Prostate gland (tissue), 2 donors: ENCODE measurements around the gene RAD51B.
"Not testable (repeated sequence)": the region's sequence is repeated elsewhere in the genome, so short reads cannot be mapped to it uniquely, and the experiment has no call there.

Experiments used
- POLR2A ChIP-seq: fragments of 450-650 bp; IDR thresholded peaks from one replicate; pipeline ENCODE4 v1.6.1; 2016; ENCODE audit warnings: antibody characterized with exemption, mild to moderate bottlenecking
- TF ChIP-seq, protein P1 (sequence below), 4 experiments: fragments of 200-600 bp in 2 of 4; fragments of 450-650 bp in 2 of 4; sonication (generic) in 2 of 4; IDR thresholded peaks; 1 replicate in 3 of 4; 2 replicates in 1 of 4; pipeline ENCODE4 v1.5.1; 2016 to 2019; ENCODE audit warnings: antibody characterized with exemption in 4 of 4, mild to moderate bottlenecking in 2 of 4, moderate library complexity in 2 of 4

DNA sequence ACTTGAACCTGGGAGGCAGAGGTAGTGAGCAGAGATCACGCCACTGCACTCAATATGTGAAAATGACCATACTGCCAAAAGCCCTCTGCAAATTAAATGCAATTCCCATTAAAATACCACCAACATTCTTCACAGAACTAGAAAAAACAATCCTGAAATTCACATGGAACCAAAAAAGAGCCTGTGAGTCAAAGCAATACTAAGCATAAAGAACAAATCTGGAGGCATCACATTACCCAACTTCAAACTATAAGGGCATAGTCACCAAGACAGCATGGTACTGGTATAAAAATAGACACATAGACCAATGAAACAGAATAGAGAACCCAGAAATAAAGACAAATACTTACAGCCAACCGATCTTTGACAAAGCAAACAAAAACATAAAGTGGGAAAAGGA is 401.5 kb downstream of the RAD51B start:
- TF ChIP-seq, protein P1, sequence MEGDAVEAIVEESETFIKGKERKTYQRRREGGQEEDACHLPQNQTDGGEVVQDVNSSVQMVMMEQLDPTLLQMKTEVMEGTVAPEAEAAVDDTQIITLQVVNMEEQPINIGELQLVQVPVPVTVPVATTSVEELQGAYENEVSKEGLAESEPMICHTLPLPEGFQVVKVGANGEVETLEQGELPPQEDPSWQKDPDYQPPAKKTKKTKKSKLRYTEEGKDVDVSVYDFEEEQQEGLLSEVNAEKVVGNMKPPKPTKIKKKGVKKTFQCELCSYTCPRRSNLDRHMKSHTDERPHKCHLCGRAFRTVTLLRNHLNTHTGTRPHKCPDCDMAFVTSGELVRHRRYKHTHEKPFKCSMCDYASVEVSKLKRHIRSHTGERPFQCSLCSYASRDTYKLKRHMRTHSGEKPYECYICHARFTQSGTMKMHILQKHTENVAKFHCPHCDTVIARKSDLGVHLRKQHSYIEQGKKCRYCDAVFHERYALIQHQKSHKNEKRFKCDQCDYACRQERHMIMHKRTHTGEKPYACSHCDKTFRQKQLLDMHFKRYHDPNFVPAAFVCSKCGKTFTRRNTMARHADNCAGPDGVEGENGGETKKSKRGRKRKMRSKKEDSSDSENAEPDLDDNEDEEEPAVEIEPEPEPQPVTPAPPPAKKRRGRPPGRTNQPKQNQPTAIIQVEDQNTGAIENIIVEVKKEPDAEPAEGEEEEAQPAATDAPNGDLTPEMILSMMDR (IDR thresholded peaks at IDR 0.05): not testable (repeated sequence)
- not testable (repeated sequence) for TF ChIP-seq POLR2A
